Measurements from ENCODE around the gene FOXF2. TPM values are rescaled to one million over a fixed set of nuclear protein-coding genes. Genes with fewer than 3 reads are reported as not detected.

The FOXF2 gene
- total and polyA plus RNA-seq, 4 donors: 8.3 to 22.9 (median 14.3) TPM

DNA sequence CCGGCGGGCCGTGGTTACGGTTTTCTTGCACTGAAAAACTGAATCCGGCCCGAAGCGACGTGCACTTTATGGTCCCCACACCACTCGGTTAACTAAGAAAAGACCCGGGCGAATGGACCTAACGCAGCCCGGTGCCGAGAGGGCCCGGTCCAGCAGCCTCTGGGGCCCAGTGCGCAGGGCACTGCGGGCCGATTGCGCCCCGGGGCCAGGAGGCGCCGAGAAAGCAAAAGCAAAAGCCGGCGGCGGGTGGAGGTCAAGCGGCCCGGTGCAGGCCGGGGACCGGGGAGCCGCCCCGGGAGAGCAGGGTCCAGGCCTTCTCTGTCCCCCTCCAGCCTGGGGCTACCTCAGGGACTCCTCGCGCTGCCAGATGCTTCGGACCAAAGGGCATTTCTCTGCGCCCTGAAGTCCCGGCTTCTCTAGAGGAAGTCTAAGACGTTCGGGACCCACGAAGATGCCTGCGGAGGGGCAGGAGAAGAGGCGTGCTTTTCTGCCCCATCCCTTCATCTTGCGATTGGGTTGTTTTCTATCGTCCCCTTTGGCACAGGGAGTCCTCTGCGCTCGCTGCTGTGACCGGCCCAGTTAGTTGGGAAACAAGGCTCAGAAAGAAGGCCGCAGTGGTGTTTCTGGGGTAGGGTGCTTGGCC, 4.4 kb downstream of the FOXF2 start:
- H3K9me3 ChIP-seq (ENCODE audit: control insufficient read depth in 4 of 4, insufficient read depth in 3 of 4, low read length in 3 of 4): peaks cover 0 to 4% (median 0%) of the 10 kb centered on the region in 4 donors
- peaks cover 11 to 39% (median 19%) of the 10 kb centered on the region in 3 donors for H3K27me3 ChIP-seq (ENCODE audit: control insufficient read depth in 3 of 3, insufficient read depth in 3 of 3, low read length in 2 of 3)
- H3K4me1 ChIP-seq (ENCODE audit: control insufficient read depth in 5 of 5, insufficient read depth in 5 of 5, low read length in 5 of 5): peaks cover 0 to 34% (median 7%) of the 10 kb centered on the region in 5 donors
- H3K4me3 ChIP-seq: peak overlapping the region; percentile 48
- H3K36me3 ChIP-seq (ENCODE audit: control insufficient read depth in 4 of 4, insufficient read depth in 4 of 4, low read length in 4 of 4): peaks cover 0 to 45% (median 9%) of the 10 kb centered on the region in 4 donors
- DNase-seq (peak in 2 of 3 donors; percentile 47 to 57), ATAC-seq (ENCODE audit: insufficient read depth, low FRiP score) (no peak)
- WGBS, 2 donors: 4 to 10% methylated on average over 47 of the region's 47 CpGs
- peak overlapping the region; percentile 3 to 65 for H3K9ac ChIP-seq (ENCODE audit: insufficient read depth in 1 of 2, low read length in 2 of 2)
- TF ChIP-seq, protein P1, sequence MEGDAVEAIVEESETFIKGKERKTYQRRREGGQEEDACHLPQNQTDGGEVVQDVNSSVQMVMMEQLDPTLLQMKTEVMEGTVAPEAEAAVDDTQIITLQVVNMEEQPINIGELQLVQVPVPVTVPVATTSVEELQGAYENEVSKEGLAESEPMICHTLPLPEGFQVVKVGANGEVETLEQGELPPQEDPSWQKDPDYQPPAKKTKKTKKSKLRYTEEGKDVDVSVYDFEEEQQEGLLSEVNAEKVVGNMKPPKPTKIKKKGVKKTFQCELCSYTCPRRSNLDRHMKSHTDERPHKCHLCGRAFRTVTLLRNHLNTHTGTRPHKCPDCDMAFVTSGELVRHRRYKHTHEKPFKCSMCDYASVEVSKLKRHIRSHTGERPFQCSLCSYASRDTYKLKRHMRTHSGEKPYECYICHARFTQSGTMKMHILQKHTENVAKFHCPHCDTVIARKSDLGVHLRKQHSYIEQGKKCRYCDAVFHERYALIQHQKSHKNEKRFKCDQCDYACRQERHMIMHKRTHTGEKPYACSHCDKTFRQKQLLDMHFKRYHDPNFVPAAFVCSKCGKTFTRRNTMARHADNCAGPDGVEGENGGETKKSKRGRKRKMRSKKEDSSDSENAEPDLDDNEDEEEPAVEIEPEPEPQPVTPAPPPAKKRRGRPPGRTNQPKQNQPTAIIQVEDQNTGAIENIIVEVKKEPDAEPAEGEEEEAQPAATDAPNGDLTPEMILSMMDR (IDR thresholded peaks at IDR 0.05; ENCODE audit: control extremely low read depth, extremely low read depth): no peak
- peak overlapping the region in 1 of 2 donors; percentile 57 for H3K27ac ChIP-seq (ENCODE audit: low read depth in 1 of 2, low read length in 1 of 2)

DNA sequence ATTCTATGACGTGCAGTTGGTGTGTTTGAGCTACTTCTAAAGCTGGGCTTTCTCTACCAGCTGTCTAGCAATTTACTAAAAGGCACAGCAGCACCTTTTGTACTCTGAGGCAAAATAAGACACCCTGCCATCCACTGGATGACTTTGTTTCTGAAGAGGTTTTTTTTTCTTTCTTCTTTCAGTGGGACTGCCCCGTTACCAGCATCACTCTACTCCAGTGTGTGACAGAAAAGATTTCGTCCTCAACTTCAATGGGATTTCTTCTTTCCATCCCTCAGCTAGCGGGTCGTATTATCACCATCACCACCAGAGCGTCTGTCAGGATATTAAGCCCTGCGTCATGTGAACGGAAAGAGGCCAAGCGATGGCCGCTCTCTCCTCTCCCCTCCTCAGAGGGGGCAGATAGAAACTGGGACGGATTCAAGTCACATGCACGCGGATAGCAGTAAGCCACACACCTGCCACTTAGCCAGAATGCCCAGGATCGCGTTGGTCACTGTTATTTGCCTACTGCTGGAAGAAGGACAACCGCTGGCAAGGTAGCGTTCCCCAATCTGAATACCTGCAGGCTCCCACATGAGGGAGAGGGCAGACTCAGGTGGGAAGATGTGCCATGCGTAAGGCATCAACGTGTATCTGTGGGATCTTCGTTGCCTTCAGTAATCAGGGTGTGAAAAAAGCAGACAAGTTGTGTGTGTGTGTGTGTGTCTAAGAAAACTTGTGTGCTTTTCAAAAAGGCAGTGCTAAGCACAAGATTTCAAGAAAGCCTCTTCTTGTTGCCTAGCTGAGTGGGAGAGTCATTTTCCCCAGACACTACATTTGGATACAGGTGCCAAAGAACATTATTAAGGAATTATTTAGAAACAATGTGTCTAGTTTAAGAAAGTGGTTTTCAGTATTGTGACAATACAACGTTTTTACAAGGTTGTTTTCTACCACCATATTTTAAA, 5.4 kb downstream of the FOXF2 start:
- peak overlapping the region in 1 of 2 donors; percentile 77 for H3K9ac ChIP-seq (ENCODE audit: insufficient read depth in 1 of 2, low read length in 2 of 2)
- H3K4me3 ChIP-seq: no peak overlapping the region
- 36 to 42% methylated on average over 21 of the region's 21 CpGs for WGBS, 2 donors

GRCh38 chr6:1395506-1395905, 6.1 kb downstream of the FOXF2 start:
- ATAC-seq (ENCODE audit: insufficient read depth, low FRiP score) (no peak), DNase-seq (peak in 2 of 3 donors; percentile 50 to 69)
- Histone ChIP-seq H3K9me3 (ENCODE audit: control insufficient read depth in 4 of 4, insufficient read depth in 3 of 4, low read length in 3 of 4) (peaks cover 0 to 4% (median 0%) of the 10 kb centered on the region in 4 donors), H3K4me1 (ENCODE audit: control insufficient read depth in 5 of 5, insufficient read depth in 5 of 5, low read length in 5 of 5) (peaks cover 0 to 36% (median 7%) of the 10 kb centered on the region in 5 donors), H3K27ac (ENCODE audit: low read depth in 1 of 2, low read length in 1 of 2) (no peak overlapping the region), H3K9ac (ENCODE audit: insufficient read depth in 1 of 2, low read length in 2 of 2) (peak overlapping the region in 1 of 2 donors; percentile 73), H3K36me3 (ENCODE audit: control insufficient read depth in 4 of 4, insufficient read depth in 4 of 4, low read length in 4 of 4) (peaks cover 0 to 41% (median 9%) of the 10 kb centered on the region in 4 donors), H3K27me3 (ENCODE audit: control insufficient read depth in 3 of 3, insufficient read depth in 3 of 3, low read length in 2 of 3) (peaks cover 11 to 39% (median 19%) of the 10 kb centered on the region in 3 donors), H3K4me3 (no peak overlapping the region)
- TF ChIP-seq, protein P1 (IDR thresholded peaks at IDR 0.05; ENCODE audit: control extremely low read depth, extremely low read depth): no peak
- WGBS, 2 donors: 35 to 49% methylated on average over 4 of the region's 4 CpGs

More for the DNA sequence above, 5.4 kb downstream of the FOXF2 start:
- peaks cover 0 to 45% (median 9%) of the 10 kb centered on the region in 4 donors for H3K36me3 ChIP-seq (ENCODE audit: control insufficient read depth in 4 of 4, insufficient read depth in 4 of 4, low read length in 4 of 4)
- peaks cover 0 to 4% (median 0%) of the 10 kb centered on the region in 4 donors for H3K9me3 ChIP-seq (ENCODE audit: control insufficient read depth in 4 of 4, insufficient read depth in 3 of 4, low read length in 3 of 4)
- H3K4me1 ChIP-seq (ENCODE audit: control insufficient read depth in 5 of 5, insufficient read depth in 5 of 5, low read length in 5 of 5): peaks cover 0 to 36% (median 7%) of the 10 kb centered on the region in 5 donors
- ATAC-seq (ENCODE audit: insufficient read depth, low FRiP score) (no peak), DNase-seq (peak; percentile 57 to 85 (median 79))
- TF ChIP-seq, protein P1 (IDR thresholded peaks at IDR 0.05; ENCODE audit: control extremely low read depth, extremely low read depth): no peak
- peak overlapping the region in 1 of 2 donors; percentile 66 for H3K27ac ChIP-seq (ENCODE audit: low read depth in 1 of 2, low read length in 1 of 2)
- H3K27me3 ChIP-seq (ENCODE audit: control insufficient read depth in 3 of 3, insufficient read depth in 3 of 3, low read length in 2 of 3): peaks cover 11 to 39% (median 19%) of the 10 kb centered on the region in 3 donors

Data from lung (tissue), 12 donors.